ENCODE data around the gene ADAMTS12. TPM values are rescaled to one million over a fixed set of nuclear protein-coding genes. Genes with fewer than 3 reads are reported as not detected.

The ADAMTS12 gene
- total and polyA plus RNA-seq, 9 of the 15 experiments (the other 6 are each of a cell fraction or from before 2014, with no cell fraction given): 0.11 TPM; not detected in 8

- no TSS peak for BruUV-seq (replicated peaks)
- intact Hi-C loops (cut with micrococcal nuclease) (loop anchor here (2.0 kb wide), 1 partner anchor 34 kb away; the partner anchor contains the start of gene TARS1), in situ Hi-C loops (cut with MboI) (loop anchor here (25.0 kb wide), 2 partner anchors 712 to 1437 kb away; partner anchors contain the start of genes BRIX1 and RAD1)
- H3K27ac ChIP-seq (ENCODE audit: extremely low read depth, low read depth, low read length): peak overlapping the region; percentile 52; the same call in 2 of the 3 replicates
- H3K9me3 ChIP-seq (replicated peaks; ENCODE audit: control insufficient read depth, insufficient read depth, low read depth, low read length): peaks cover 6% of the 10 kb centered on the region
- DNase-seq (ENCODE audit: extremely low read depth in 1 of 4, low spot score in 3 of 4) (peak in 2 of 4 experiments; percentile 53 to 59), FAIRE-seq (no peak), ATAC-seq (peak; percentile 44)
- WGBS (ENCODE audit: insufficient coverage, low coverage, missing lambda C conversion rate): 6% methylated on average over 3 of the region's 3 CpGs
- no peak overlapping the region for H2AFZ ChIP-seq (ENCODE audit: low read depth, low read length)
- ChIA-PET CTCF (ENCODE audit: low intra/inter-chr PET ratio) (no interaction called here), POLR2A (interaction anchor here (0.8 to 1.2 kb wide), 2 partner anchors 16 to 65 kb away, joined by 3 to 4 read pairs; no protein-coding TSS in a partner anchor)
- peak overlapping the region; percentile 19; the same call in 1 of the 2 replicates for H3K4me2 ChIP-seq (ENCODE audit: insufficient read depth, low read length)
- H3K9ac ChIP-seq (ENCODE audit: insufficient read depth in 1 of 2, low read depth in 2 of 2, low read length in 2 of 2): no peak overlapping the region
- H3K27me3 ChIP-seq (ENCODE audit: control insufficient read depth in 2 of 2, insufficient read depth in 2 of 2, low read length in 2 of 2): no peaks in the 10 kb centered on the region
- H3K4me1 ChIP-seq (replicated peaks in 1 of 2; ENCODE audit: control insufficient read depth in 2 of 2, insufficient read depth in 2 of 2, low read length in 2 of 2): peaks cover 0 to 19% of the 10 kb centered on the region in 2 experiments; a peak in 2 of 5 replicates
- no peaks in the 10 kb centered on the region for H4K20me1 ChIP-seq (replicated peaks; ENCODE audit: control insufficient read depth, insufficient read depth, low read length)
- no peaks in the 10 kb centered on the region for H3K9me1 ChIP-seq (ENCODE audit: control insufficient read depth, insufficient read depth, low read length)
- no peaks in the 10 kb centered on the region for H3K79me2 ChIP-seq (ENCODE audit: control insufficient read depth, insufficient read depth, low read length)
- H3K4me3 ChIP-seq: no peak overlapping the region
- peaks cover 78% of the 10 kb centered on the region for H3K36me3 ChIP-seq (ENCODE audit: control insufficient read depth, insufficient read depth, low read length)
- TF ChIP-seq ZBTB5 (IDR thresholded peaks at IDR 0.05): no peak
- no peak for TF ChIP-seq ZNF3 (CRISPR knock-in tag; IDR thresholded peaks at IDR 0.05)
- TF ChIP-seq SFPQ (IDR thresholded peaks at IDR 0.05; ENCODE audit: low read depth, low read length): no peak
- peak; percentile 28; the same call in 1 of the 2 replicates for TF ChIP-seq SP1 (CRISPR knock-in tag; IDR thresholded peaks at IDR 0.05)
- TF ChIP-seq TFAM (CRISPR knock-in tag; conservative IDR thresholded peaks at IDR 0.05): no peak
- TF ChIP-seq ATF1 (CRISPR knock-in tag; IDR thresholded peaks at IDR 0.05): no peak
- peak; percentile 36 for TF ChIP-seq ATF1 (tag; IDR thresholded peaks at IDR 0.05)
- TF ChIP-seq EHMT2 (IDR thresholded peaks at IDR 0.05): 0 out of 2 replicates have a peak, but pooled peaks have one; percentile 8
- peak; percentile 22; the same call in 1 of the 2 replicates for TF ChIP-seq TOE1 (IDR thresholded peaks at IDR 0.05; ENCODE audit: borderline replicate concordance)
- no peak for TF ChIP-seq TOE1 (CRISPR knock-in tag; IDR thresholded peaks at IDR 0.05; ENCODE audit: borderline replicate concordance, low read depth)
- TF ChIP-seq GATA2 (CRISPR knock-in tag; IDR thresholded peaks at IDR 0.05): peak; percentile 76
- TF ChIP-seq NCOR1 (IDR thresholded peaks at IDR 0.05): peak; percentile 84
- TF ChIP-seq BRD4 (IDR thresholded peaks at IDR 0.05): no peak
- TF ChIP-seq PML (IDR thresholded peaks at IDR 0.05; ENCODE audit: low read length): peak; percentile 74
- TF ChIP-seq NBN (IDR thresholded peaks at IDR 0.05; ENCODE audit: low read depth): peak; percentile 57; the same call in 1 of the 2 replicates
- peak; percentile 73 to 88 for TF ChIP-seq TRIM24 (IDR thresholded peaks at IDR 0.05)
- no peak for TF ChIP-seq SNRNP70 (optimal IDR thresholded peaks at IDR 0.05; ENCODE audit: low read depth, low read length)
- TF ChIP-seq ARID3A (IDR thresholded peaks at IDR 0.05; ENCODE audit: borderline replicate concordance, low read depth, low read length): peak; percentile 63; the same call in 1 of the 2 replicates
- TF ChIP-seq ELF4 (CRISPR knock-in tag; IDR thresholded peaks at IDR 0.05): no peak
These were observed 416.8 kb downstream of the ADAMTS12 start for GRCh38 chr5:33474931-33475499.
